OCI-LY7 (cell line): Measurements from ENCODE around the gene QSER1. TPM values are rescaled to one million over a fixed set of nuclear protein-coding genes. Genes with fewer than 3 reads are reported as not detected.

Source experiments
- BruUV-seq: library from RNA; stranded (reverse); fragments of 400-500 nt; replicated peaks from 2 replicates; lab custom pipeline; 2021; lab: Mats Ljungman, UMichigan
- CTCF ChIA-PET: fragments of 300-600 bp; sonication (Branson Sonifier 250); formaldehyde crosslinking; loops from one replicate; lab custom pipeline; 2022; ENCODE audit warnings: antibody characterized with exemption; ENCODE audit not compliant: unreplicated experiment; lab: Charles Lee
- POLR2A ChIA-PET: fragments of 300-600 bp; sonication (Branson Sonifier 250); formaldehyde crosslinking; loops from one replicate; lab custom pipeline; 2022; ENCODE audit warnings: antibody characterized with exemption; lab: Charles Lee
- DNase-seq: peaks from one replicate; pipeline ENCODE4 v3.0.0-alpha.2; 2015; ENCODE audit warnings: low spot score
- H2AFZ ChIP-seq: fragments of 200-600 bp; sonication (generic), shearing (Covaris generic); 2 replicates; pipeline ENCODE4 v1.6.1; 2014; ENCODE audit warnings: mild to moderate bottlenecking, antibody characterized with exemption, low read length, moderate library complexity
- H3K27ac ChIP-seq: fragments of 200-600 bp; sonication (generic); 2 replicates; pipeline ENCODE4 v1.5.1; 2014; ENCODE audit warnings: mixed run types, low read depth, mild to moderate bottlenecking, moderate library complexity, low read length, inconsistent platforms; ENCODE audit not compliant: poor library complexity, severe bottlenecking
- H3K36me3 ChIP-seq: fragments of 200-600 bp; sonication (generic); 2 replicates; pipeline ENCODE4 v1.6.1; 2014; ENCODE audit warnings: mild to moderate bottlenecking, antibody characterized with exemption, low read length, moderate library complexity, mixed read lengths; ENCODE audit not compliant: insufficient read depth
- H3K4me1 ChIP-seq: fragments of 200-600 bp; sonication (generic); 2 replicates; pipeline ENCODE4 v1.5.1; 2014; ENCODE audit warnings: mild to moderate bottlenecking, low read length; ENCODE audit not compliant: insufficient read depth, poor library complexity, severe bottlenecking
- H3K4me2 ChIP-seq: fragments of 200-600 bp; sonication (generic); 2 replicates; pipeline ENCODE4 v1.6.1; 2014; ENCODE audit warnings: mild to moderate bottlenecking, low read length
- H3K4me3 ChIP-seq: fragments of 200-600 bp; sonication (generic); 2 replicates; pipeline ENCODE4 v1.5.1; 2014; ENCODE audit warnings: mild to moderate bottlenecking, low read depth, low read length; ENCODE audit not compliant: poor library complexity, severe bottlenecking
- H3K79me2 ChIP-seq: fragments of 200-600 bp; sonication (generic); 2 replicates; pipeline ENCODE4 v1.6.1; 2016; ENCODE audit warnings: low read depth, mild to moderate bottlenecking, low read length, moderate library complexity, mixed read lengths; ENCODE audit not compliant: insufficient read depth
- H3K9me2 ChIP-seq: fragments of 200-600 bp; sonication (generic); 2 replicates; pipeline ENCODE4 v1.6.1; 2016; ENCODE audit warnings: mild to moderate bottlenecking, low read length, mixed read lengths; ENCODE audit not compliant: insufficient read depth
- H3K9me3 ChIP-seq: fragments of 200-600 bp; sonication (generic); 2 replicates; pipeline ENCODE4 v1.6.1; 2014; ENCODE audit warnings: mild to moderate bottlenecking, mixed run types, low read length, mixed read lengths
- H4K20me1 ChIP-seq: fragments of 200-600 bp; sonication (generic); 2 replicates; pipeline ENCODE4 v1.6.1; 2014; ENCODE audit warnings: mild to moderate bottlenecking, antibody characterized with exemption, low read length, moderate library complexity, mixed read lengths; ENCODE audit not compliant: insufficient read depth
- EZH2phosphoT487 ChIP-seq: fragments of 200-600 bp; sonication (generic); IDR thresholded peaks from 2 replicates; pipeline ENCODE4 v1.6.1; 2018; ENCODE audit warnings: low read depth, borderline replicate concordance, mild to moderate bottlenecking, mixed run types, antibody characterized with exemption, low read length, moderate library complexity, mixed read lengths
- intact Hi-C: fragments of 100-400 bp; cut with micrococcal nuclease; formaldehyde crosslinking; loops from one replicate; pipeline ENCODE4 v1.10.0; 2022; ENCODE audit not compliant: unreplicated experiment
- total RNA-seq, 2 experiments: library from RNA; depleted of rRNA in 1 of 2; stranded (reverse); fragments of >200 nt in 1 of 2; shearing (Covaris generic) in 1 of 2; gene quantifications; 2 replicates each; pipeline ENCODE4 v1.2.3, GENCODE V29; 2014 to 2022
- TF ChIP-seq, protein P1 (sequence below): fragments of 200-600 bp; sonication (generic); conservative IDR thresholded peaks from 2 replicates; pipeline ENCODE4 v1.5.1; 2014; ENCODE audit warnings: mild to moderate bottlenecking, antibody characterized with exemption, low read length, moderate library complexity, mixed read lengths

Gene QSER1
- total RNA-seq, 2 experiments from 2014 or later = 30.6 to 46.3 TPM

GRCh38 chr11:33001281-33001680, 108.7 kb downstream of the QSER1 start:
- no peaks in the 10 kb centered on the region for H3K4me1 ChIP-seq
- no peaks in the 10 kb centered on the region for H3K79me2 ChIP-seq
- H3K4me2 ChIP-seq = no peak overlapping the region
- H3K9me3 ChIP-seq = no peaks in the 10 kb centered on the region
- TF ChIP-seq, protein P1, sequence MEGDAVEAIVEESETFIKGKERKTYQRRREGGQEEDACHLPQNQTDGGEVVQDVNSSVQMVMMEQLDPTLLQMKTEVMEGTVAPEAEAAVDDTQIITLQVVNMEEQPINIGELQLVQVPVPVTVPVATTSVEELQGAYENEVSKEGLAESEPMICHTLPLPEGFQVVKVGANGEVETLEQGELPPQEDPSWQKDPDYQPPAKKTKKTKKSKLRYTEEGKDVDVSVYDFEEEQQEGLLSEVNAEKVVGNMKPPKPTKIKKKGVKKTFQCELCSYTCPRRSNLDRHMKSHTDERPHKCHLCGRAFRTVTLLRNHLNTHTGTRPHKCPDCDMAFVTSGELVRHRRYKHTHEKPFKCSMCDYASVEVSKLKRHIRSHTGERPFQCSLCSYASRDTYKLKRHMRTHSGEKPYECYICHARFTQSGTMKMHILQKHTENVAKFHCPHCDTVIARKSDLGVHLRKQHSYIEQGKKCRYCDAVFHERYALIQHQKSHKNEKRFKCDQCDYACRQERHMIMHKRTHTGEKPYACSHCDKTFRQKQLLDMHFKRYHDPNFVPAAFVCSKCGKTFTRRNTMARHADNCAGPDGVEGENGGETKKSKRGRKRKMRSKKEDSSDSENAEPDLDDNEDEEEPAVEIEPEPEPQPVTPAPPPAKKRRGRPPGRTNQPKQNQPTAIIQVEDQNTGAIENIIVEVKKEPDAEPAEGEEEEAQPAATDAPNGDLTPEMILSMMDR = no peak
- no peak for TF ChIP-seq EZH2phosphoT487
- intact Hi-C loops = no loop called here
- BruUV-seq = no TSS peak
- DNase-seq = no peak
- no peak overlapping the region for H3K4me3 ChIP-seq
- no peak overlapping the region for H2AFZ ChIP-seq
- ChIA-PET POLR2A (interaction anchor here (1.2 to 1.7 kb wide), 2 partner anchors 15 to 20 kb away, joined by 3 to 4 read pairs; partner anchors contain the start of gene DEPDC7), CTCF (interaction anchor here (0.6 kb wide), 1 partner anchor 50 kb away, joined by 3 read pairs; no protein-coding TSS in a partner anchor)
- H3K36me3 ChIP-seq = no peaks in the 10 kb centered on the region
- H4K20me1 ChIP-seq = no peaks in the 10 kb centered on the region
- H3K27ac ChIP-seq = no peak overlapping the region
- H3K9me2 ChIP-seq = no peaks in the 10 kb centered on the region

GRCh38 chr11:33001751-33002542, 109.3 kb downstream of the QSER1 start:
- Histone ChIP-seq H3K9me3 (no peaks in the 10 kb centered on the region), H3K4me2 (no peak overlapping the region), H3K4me1 (no peaks in the 10 kb centered on the region), H3K9me2 (no peaks in the 10 kb centered on the region), H2AFZ (no peak overlapping the region), H3K27ac (no peak overlapping the region), H3K36me3 (no peaks in the 10 kb centered on the region), H4K20me1 (no peaks in the 10 kb centered on the region), H3K79me2 (no peaks in the 10 kb centered on the region), H3K4me3 (no peak overlapping the region)
- POLR2A ChIA-PET = interaction anchor here (1.2 to 1.7 kb wide), 2 partner anchors 14 to 21 kb away, joined by 3 to 4 read pairs; partner anchors contain the start of gene DEPDC7
- intact Hi-C loops = no loop called here
- TF ChIP-seq EZH2phosphoT487 = no peak
- TF ChIP-seq, protein P1 = no peak
- BruUV-seq = no TSS peak
- no peak for DNase-seq
- CTCF ChIA-PET = no interaction called here

GRCh38 chr11:33005175-33005574, 112.6 kb downstream of the QSER1 start:
- DNase-seq = no peak
- Histone ChIP-seq H4K20me1 (no peaks in the 10 kb centered on the region), H3K4me2 (no peak overlapping the region), H3K79me2 (no peaks in the 10 kb centered on the region), H3K9me3 (no peaks in the 10 kb centered on the region), H3K4me1 (no peaks in the 10 kb centered on the region), H3K4me3 (no peak overlapping the region), H2AFZ (no peak overlapping the region), H3K36me3 (no peaks in the 10 kb centered on the region), H3K27ac (no peak overlapping the region), H3K9me2 (no peaks in the 10 kb centered on the region)
- intact Hi-C loops = no loop called here
- ChIA-PET POLR2A (interaction anchor here (0.7 kb wide), 1 partner anchor 88 kb away, joined by 3 read pairs; no protein-coding TSS in a partner anchor), CTCF (no interaction called here)
- TF ChIP-seq, protein P1 = no peak
- TF ChIP-seq EZH2phosphoT487 = no peak
- BruUV-seq = no TSS peak
